GM11168 (cell line): Measurements from ENCODE around the gene MAFB.

Experiments
- in situ Hi-C: fragments of 300-500 bp; cut with MboI; formaldehyde crosslinking; loops from one replicate; pipeline ENCODE4 v1.12.0; 2022; ENCODE audit warnings: low sequenced_read_pairs; ENCODE audit not compliant: unreplicated experiment

The MAFB gene

GRCh38 chr20:40704828-40705227, 15.8 kb upstream of the MAFB start:
- in situ Hi-C loops, result no loop called here

GRCh38 chr20:40703975-40704530, 15.0 kb upstream of the MAFB start:
- in situ Hi-C loops, result no loop called here

GRCh38 chr20:40702504-40702903, 13.5 kb upstream of the MAFB start:
- in situ Hi-C loops, result no loop called here

GRCh38 chr20:40698744-40699143, 9.7 kb upstream of the MAFB start:
- in situ Hi-C loops, result loop anchor here (25.0 kb wide), 2 partner anchors 436 to 811 kb away; no protein-coding TSS in a partner anchor

GRCh38 chr20:40698281-40698680, 9.2 kb upstream of the MAFB start:
- in situ Hi-C loops, result loop anchor here (25.0 kb wide), 2 partner anchors 436 to 811 kb away; no protein-coding TSS in a partner anchor

- in situ Hi-C loops, result loop anchor here (25.0 kb wide), 2 partner anchors 435 to 810 kb away; no protein-coding TSS in a partner anchor
Measured at GRCh38 chr20:40697541-40697940, 8.5 kb upstream of the MAFB start.

- in situ Hi-C loops, result loop anchor here (25.0 kb wide), 2 partner anchors 433 to 808 kb away; no protein-coding TSS in a partner anchor
Measured at GRCh38 chr20:40695214-40695613, 6.2 kb upstream of the MAFB start.

GRCh38 chr20:40694246-40694645, 5.2 kb upstream of the MAFB start:
- in situ Hi-C loops, result loop anchor here (25.0 kb wide), 2 partner anchors 432 to 807 kb away; no protein-coding TSS in a partner anchor

- in situ Hi-C loops, result loop anchor here (25.0 kb wide), 2 partner anchors 430 to 805 kb away; no protein-coding TSS in a partner anchor
Measured at GRCh38 chr20:40692240-40693011, 3.4 kb upstream of the MAFB start.

- in situ Hi-C loops, result loop anchor here (25.0 kb wide), 2 partner anchors 429 to 804 kb away; no protein-coding TSS in a partner anchor
Measured at GRCh38 chr20:40691566-40692239, 2.7 kb upstream of the MAFB start.

GRCh38 chr20:40690836-40691565, 2.0 kb upstream of the MAFB start:
- in situ Hi-C loops, result loop anchor here (25.0 kb wide), 2 partner anchors 429 to 804 kb away; no protein-coding TSS in a partner anchor

- in situ Hi-C loops, result loop anchor here (25.0 kb wide), 2 partner anchors 428 to 803 kb away; no protein-coding TSS in a partner anchor
Measured at GRCh38 chr20:40689943-40690835, 1.2 kb upstream of the MAFB start.

GRCh38 chr20:40688129-40689099, 622 bp downstream of the MAFB start:
- in situ Hi-C loops, result loop anchor here (25.0 kb wide), 2 partner anchors 426 to 801 kb away; no protein-coding TSS in a partner anchor

GRCh38 chr20:40687384-40688128, 1.5 kb downstream of the MAFB start:
- in situ Hi-C loops, result loop anchor here (25.0 kb wide), 2 partner anchors 425 to 800 kb away; no protein-coding TSS in a partner anchor

- in situ Hi-C loops, result loop anchor here (25.0 kb wide), 2 partner anchors 425 to 800 kb away; no protein-coding TSS in a partner anchor
Measured at GRCh38 chr20:40686893-40687292, 2.1 kb downstream of the MAFB start.

- in situ Hi-C loops, result loop anchor here (25.0 kb wide), 2 partner anchors 424 to 799 kb away; no protein-coding TSS in a partner anchor
Measured at GRCh38 chr20:40686434-40686882, 2.6 kb downstream of the MAFB start.

- in situ Hi-C loops, result loop anchor here (25.0 kb wide), 2 partner anchors 423 to 798 kb away; no protein-coding TSS in a partner anchor
Measured at GRCh38 chr20:40685349-40685748, 3.7 kb downstream of the MAFB start.
